Motor neuron (in vitro differentiated cells): Measurements from ENCODE around the gene HS3ST2. TPM values are rescaled to one million over a fixed set of nuclear protein-coding genes. Genes with fewer than 3 reads are reported as not detected.
A peak's percentile ranks its signal among the peaks of the same experiment; 100 is the strongest.

Source experiments
- ATAC-seq, 8 experiments: fragments of 200-7000 bp; cut with Tn5 transposase; replicated peaks in 6 of 8; 2 replicates each; pipeline ENCODE4 v1.8.0; 2021; ENCODE audit warnings: mild to moderate bottlenecking in 8 of 8, moderate library complexity in 8 of 8
- H3K27ac ChIP-seq, 2 donors: fragments of 250-450 bp; sonication (Bioruptor Pico); 2 replicates each; pipeline ENCODE4 v1.9.0; 2021; ENCODE audit warnings: antibody characterized with exemption in 2 of 2, mild to moderate bottlenecking in 2 of 2, moderate library complexity in 1 of 2
- H3K4me1 ChIP-seq, 2 donors: fragments of 250-450 bp; sonication (Bioruptor Pico); replicated peaks in 1 of 2; 2 replicates each; pipeline ENCODE4 v1.6.1; 2021; ENCODE audit warnings: antibody characterized with exemption in 2 of 2, mild to moderate bottlenecking in 2 of 2, moderate library complexity in 1 of 2
- H3K4me3 ChIP-seq, 5 donors: fragments of 250-450 bp; sonication (Bioruptor Pico); 2 replicates each; pipeline ENCODE4 v1.9.0; 2021; ENCODE audit warnings: antibody characterized with exemption in 5 of 5, mild to moderate bottlenecking in 5 of 5, moderate library complexity in 4 of 5
- WGBS, 10 experiments: fragments of 450-650 bp; shearing (Covaris generic); methylation state at CpG; one replicate each; pipeline ENCODE4 v1.0.0; 2022; 5-methylcytosine and 5-hydroxymethylcytosine counted together
- in situ Hi-C, 9 experiments: fragments of 400-800 bp; cut with MboI; loops; one replicate each; pipeline ENCODE4 v1.15.0; 2021; ENCODE audit warnings: low sequenced_read_pairs in 9 of 9, low pct_unique_long_range_greater_than_20kb in 2 of 9; ENCODE audit not compliant: unreplicated experiment in 9 of 9
- total RNA-seq, 8 experiments: library from RNA; unstranded; fragments of 300-600 nt; gene quantifications; 2 replicates each; pipeline versions ENCODE4 v1.2.3 to v1.2.4, GENCODE V29; 2022

The HS3ST2 gene
- total RNA-seq, 8 experiments from 2014 or later: 0.67 to 6.9 (median 1.3) TPM

- in situ Hi-C loops: no loop called here
- Histone ChIP-seq H3K27ac (no peak overlapping the region), H3K4me1 (no peaks in the 10 kb centered on the region)
Measured at GRCh38 chr16:22862046-22862445, 48.1 kb downstream of the HS3ST2 start.

GRCh38 chr16:22864375-22864774 lies 50.4 kb downstream of the HS3ST2 start:
- in situ Hi-C loops: no loop called here
- Histone ChIP-seq H3K4me1 (peaks cover 0 to 6% of the 10 kb centered on the region in 2 donors), H3K27ac (no peak overlapping the region), H3K4me3 (no peak overlapping the region)
- peak in 2 of 8 experiments; percentile 51 to 64 for ATAC-seq

More at GRCh38 chr16:22862046-22862445, 48.1 kb downstream of the HS3ST2 start:
- no peak overlapping the region for H3K4me3 ChIP-seq
- no peak for ATAC-seq

DNA sequence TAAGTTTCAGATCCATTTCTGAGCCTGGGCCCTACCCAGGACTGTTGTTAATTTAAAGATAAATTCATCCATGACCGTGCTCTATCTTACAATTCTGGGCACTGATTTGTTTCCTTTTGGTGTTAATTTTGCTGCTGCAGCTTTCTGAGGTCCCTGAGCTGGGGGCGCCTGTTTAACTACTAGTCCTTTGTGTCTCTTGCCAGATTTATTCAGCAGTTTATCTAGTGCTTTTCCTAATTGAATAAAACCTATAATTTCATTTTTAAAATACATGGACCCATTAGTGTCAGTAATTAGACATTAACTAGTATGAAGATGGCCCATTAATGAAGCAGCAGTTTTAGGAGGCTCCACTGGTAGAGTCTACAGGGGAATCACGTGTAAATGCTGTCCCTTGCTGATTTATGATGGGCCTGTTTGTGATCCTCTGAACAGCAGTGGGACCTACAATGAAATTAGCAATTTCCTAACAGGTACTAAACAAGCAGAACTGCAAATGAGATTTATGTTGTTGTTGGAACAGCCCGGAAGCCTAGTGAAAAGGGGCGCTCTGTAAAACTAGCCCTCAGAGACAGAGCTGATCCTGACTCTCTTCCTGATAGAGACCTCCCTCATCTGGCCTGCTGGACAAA lies 54.7 kb downstream of the HS3ST2 start:
- Histone ChIP-seq H3K4me1 (peaks cover 0 to 6% of the 10 kb centered on the region in 2 donors), H3K27ac (no peak overlapping the region), H3K4me3 (no peak overlapping the region)
- 22 to 97% (median 59%) methylated on average over 1 to 5 of the region's 5 CpGs for WGBS, 10 experiments
- peak in 4 of 8 experiments; percentile 65 to 91 (median 83) for ATAC-seq
- in situ Hi-C loops: no loop called here

DNA sequence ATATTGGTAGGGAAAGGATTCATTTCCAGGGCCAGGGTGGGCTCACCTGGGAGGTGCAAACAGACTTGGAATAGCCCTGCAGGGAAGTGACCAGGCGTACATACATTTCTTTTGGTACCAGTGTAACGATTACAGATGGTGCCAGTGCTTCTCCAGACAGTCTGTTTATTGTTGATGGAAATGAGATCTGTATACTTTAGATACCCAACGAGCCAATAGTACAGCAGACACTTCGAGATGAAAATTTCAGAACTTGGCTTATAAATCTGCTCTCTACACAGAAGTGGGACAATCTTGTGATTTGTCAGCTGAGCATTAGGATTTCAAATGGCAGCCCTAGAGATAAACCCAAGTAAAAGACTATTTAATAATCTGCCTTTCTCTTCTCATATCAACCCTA lies 57.9 kb downstream of the HS3ST2 start:
- H3K4me3 ChIP-seq: no peak overlapping the region
- in situ Hi-C loops: no loop called here
- H3K27ac ChIP-seq: no peak overlapping the region
- H3K4me1 ChIP-seq: peaks cover 0 to 6% of the 10 kb centered on the region in 2 donors
- 6 to 90% (median 38%) methylated on average over 1 to 4 of the region's 4 CpGs; no CpG with 5 or more reads in 2 of the 10 experiments for WGBS, 10 experiments
- ATAC-seq: no peak

DNA sequence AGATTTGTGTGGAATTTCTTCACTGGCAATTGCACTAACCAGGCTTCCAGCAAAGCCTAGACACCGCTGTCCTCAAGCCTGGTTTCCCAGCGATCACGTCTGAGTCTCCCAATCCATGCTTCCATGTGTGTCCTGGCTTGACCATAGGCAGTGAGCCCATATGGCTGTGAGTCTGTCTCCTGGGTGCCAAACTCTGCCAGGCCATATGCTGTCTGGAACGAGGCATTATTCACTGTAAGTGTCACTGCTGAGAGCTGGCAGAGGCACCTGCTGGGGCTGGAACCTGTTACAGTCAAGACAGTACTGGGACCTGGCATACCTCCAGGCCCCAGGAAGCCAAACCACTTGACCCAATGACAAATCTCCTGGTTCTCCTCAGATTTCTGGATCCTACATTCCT lies 60.4 kb downstream of the HS3ST2 start:
- 38 to 100% (median 78%) methylated on average over 1 to 3 of the region's 4 CpGs; no CpG with 5 or more reads in 4 of the 10 experiments for WGBS, 10 experiments
- ATAC-seq: no peak
- in situ Hi-C loops: no loop called here
- Histone ChIP-seq H3K4me3 (no peak overlapping the region), H3K27ac (no peak overlapping the region), H3K4me1 (peaks cover 3 to 4% of the 10 kb centered on the region in 2 donors)

DNA sequence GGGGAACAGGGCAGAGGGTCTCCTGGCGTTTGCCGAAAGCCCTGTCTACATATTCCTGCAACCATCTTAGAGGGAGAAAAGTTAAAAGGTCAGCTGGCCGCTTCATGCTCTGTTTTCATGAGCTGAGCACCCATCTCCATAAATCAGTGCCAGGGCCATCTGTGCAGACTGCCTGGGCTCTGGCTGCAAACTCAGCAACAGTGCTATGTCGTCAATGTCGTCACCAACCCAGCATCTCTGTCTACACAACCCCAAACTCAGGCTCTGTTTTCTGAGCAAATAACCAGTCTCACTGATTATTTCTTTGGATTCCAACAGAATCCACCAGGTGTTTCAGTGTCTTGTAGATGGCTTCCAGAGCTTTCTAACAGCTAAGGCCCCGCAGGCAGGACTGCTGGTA lies 65.0 kb downstream of the HS3ST2 start:
- peak in 4 of 8 experiments; percentile 38 to 62 (median 48) for ATAC-seq
- in situ Hi-C loops: no loop called here
- no peak overlapping the region for H3K27ac ChIP-seq
- 36 to 100% (median 79%) methylated on average over 1 to 4 of the region's 6 CpGs; no CpG with 5 or more reads in 4 of the 10 experiments for WGBS, 10 experiments
- H3K4me1 ChIP-seq: peaks cover 5 to 9% of the 10 kb centered on the region in 2 donors
- no peak overlapping the region for H3K4me3 ChIP-seq

GRCh38 chr16:22879466-22879865 lies 65.5 kb downstream of the HS3ST2 start:
- ATAC-seq: peak in 5 of 8 experiments; percentile 37 to 95 (median 84)
- in situ Hi-C loops: no loop called here
- WGBS, 10 experiments: 0 to 76% (median 28%) methylated on average over 2 to 4 of the region's 6 CpGs; no CpG with 5 or more reads in 6 of the 10 experiments
- H3K27ac ChIP-seq: no peak overlapping the region
- H3K4me1 ChIP-seq: peaks cover 5 to 9% of the 10 kb centered on the region in 2 donors
- H3K4me3 ChIP-seq: no peak overlapping the region

DNA sequence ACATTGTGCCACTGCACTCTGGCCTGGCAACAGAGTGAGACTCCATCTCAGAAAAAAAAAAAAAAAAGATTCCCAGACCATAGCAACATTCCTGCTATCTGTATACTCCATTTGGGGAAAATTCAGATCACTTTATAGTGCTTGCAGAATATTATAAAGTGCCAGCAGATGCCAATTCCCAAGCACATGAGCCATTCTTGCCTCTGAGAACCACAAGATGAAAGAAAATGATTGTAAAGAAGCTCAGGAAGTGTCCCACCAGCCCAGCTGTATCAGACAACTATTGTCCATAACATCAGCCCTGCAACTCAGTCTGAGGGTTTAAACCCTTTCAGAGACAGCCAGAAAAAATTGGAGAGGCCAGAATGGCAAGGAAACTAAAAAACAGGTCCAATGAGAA lies 69.0 kb downstream of the HS3ST2 start:
- no peak for ATAC-seq
- Histone ChIP-seq H3K27ac (no peak overlapping the region), H3K4me3 (no peak overlapping the region), H3K4me1 (peaks cover 5 to 13% of the 10 kb centered on the region in 2 donors)
- in situ Hi-C loops: no loop called here

- H3K4me1 ChIP-seq: peaks cover 0 to 3% of the 10 kb centered on the region in 2 donors
- ATAC-seq: no peak
- no peak overlapping the region for H3K27ac ChIP-seq
- no peak overlapping the region for H3K4me3 ChIP-seq
- 50 to 84% (median 81%) methylated on average over 1 to 3 of the region's 3 CpGs; no CpG with 5 or more reads in 1 of the 10 experiments for WGBS, 10 experiments
- in situ Hi-C loops: no loop called here
Measured at GRCh38 chr16:22885951-22886350, 72.0 kb downstream of the HS3ST2 start.

- peak in 2 of 8 experiments; percentile 52 to 56 for ATAC-seq
- Histone ChIP-seq H3K4me3 (no peak overlapping the region), H3K4me1 (peaks cover 0 to 3% of the 10 kb centered on the region in 2 donors), H3K27ac (no peak overlapping the region)
- 0 to 88% (median 70%) methylated on average over 1 of the region's 1 CpG; no CpG with 5 or more reads in 5 of the 10 experiments for WGBS, 10 experiments
- in situ Hi-C loops: no loop called here
Measured at GRCh38 chr16:22886927-22887326, 73.0 kb downstream of the HS3ST2 start.

- H3K27ac ChIP-seq: no peak overlapping the region
- WGBS, 10 experiments: 0 to 80% (median 59%) methylated on average over 1 to 5 of the region's 6 CpGs; no CpG with 5 or more reads in 3 of the 10 experiments
- H3K4me1 ChIP-seq: peaks cover 0 to 3% of the 10 kb centered on the region in 2 donors
- no peak overlapping the region for H3K4me3 ChIP-seq
- ATAC-seq: no peak
- in situ Hi-C loops: no loop called here
Measured at GRCh38 chr16:22887445-22887844, 73.5 kb downstream of the HS3ST2 start.

DNA sequence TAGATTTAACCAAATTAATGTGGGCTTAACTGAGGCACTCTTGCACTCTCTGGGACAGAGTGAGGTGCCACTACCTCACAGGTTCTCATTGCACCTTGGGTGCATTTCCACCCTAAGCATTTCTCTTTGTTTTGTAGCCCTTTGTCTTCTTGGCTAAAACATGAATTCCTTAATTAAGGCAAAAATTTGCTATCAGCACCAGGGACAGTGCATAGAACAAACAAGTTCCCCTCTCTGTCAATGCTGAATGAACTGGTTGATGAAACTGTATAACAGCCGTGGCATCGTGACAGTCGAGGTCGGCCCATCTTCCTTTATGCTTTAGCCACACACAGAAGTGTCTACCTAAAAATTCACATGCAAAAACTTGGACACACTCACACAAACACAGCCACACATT lies 74.8 kb downstream of the HS3ST2 start:
- no peak for ATAC-seq
- Histone ChIP-seq H3K4me3 (no peak overlapping the region), H3K27ac (no peak overlapping the region), H3K4me1 (peaks cover 0 to 3% of the 10 kb centered on the region in 2 donors)
- in situ Hi-C loops: no loop called here
- WGBS, 10 experiments: 13 to 40% (median 20%) methylated on average over 1 to 4 of the region's 4 CpGs; no CpG with 5 or more reads in 4 of the 10 experiments

DNA sequence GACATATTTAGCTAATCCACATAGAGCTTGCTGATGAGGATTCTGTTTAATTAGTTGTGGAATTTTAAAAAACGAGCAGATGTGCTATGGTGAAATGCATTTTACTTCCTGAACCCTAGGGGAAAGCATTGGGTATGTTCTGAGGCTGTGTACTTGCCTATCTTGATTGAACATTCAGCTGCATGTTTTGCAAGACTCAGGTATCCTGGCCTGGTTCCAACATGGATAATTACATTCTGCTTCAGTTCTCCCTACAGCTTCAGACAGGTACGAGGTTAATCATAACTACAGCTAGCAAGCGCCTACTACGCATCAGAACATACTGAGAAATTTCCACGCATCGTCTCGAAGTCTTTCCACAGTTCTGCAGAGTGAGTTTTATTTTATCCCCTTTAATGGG lies 77.0 kb downstream of the HS3ST2 start:
- no peak overlapping the region for H3K27ac ChIP-seq
- no peak for ATAC-seq
- H3K4me1 ChIP-seq: peaks cover 0 to 3% of the 10 kb centered on the region in 2 donors
- in situ Hi-C loops: no loop called here
- H3K4me3 ChIP-seq: no peak overlapping the region
- WGBS, 10 experiments: 20 to 92% (median 82%) methylated on average over 1 to 7 of the region's 7 CpGs; no CpG with 5 or more reads in 1 of the 10 experiments

- ATAC-seq: no peak
- no peak overlapping the region for H3K4me3 ChIP-seq
- in situ Hi-C loops: no loop called here
- no peak overlapping the region for H3K27ac ChIP-seq
- no peaks in the 10 kb centered on the region for H3K4me1 ChIP-seq
- 0 to 100% (median 67%) methylated on average over 1 of the region's 1 CpG; no CpG with 5 or more reads in 1 of the 10 experiments for WGBS, 10 experiments
Measured at GRCh38 chr16:22897184-22897583, 83.2 kb downstream of the HS3ST2 start.
